GM21515 (cell line): Measurements from ENCODE around the gene NCBP2.

Experiments used
- ATAC-seq: cut with Tn5 transposase; IDR thresholded peaks from one replicate; pipeline ENCODE4 v1.9.1; 2021; ENCODE audit not compliant: unreplicated experiment

Gene NCBP2

DNA sequence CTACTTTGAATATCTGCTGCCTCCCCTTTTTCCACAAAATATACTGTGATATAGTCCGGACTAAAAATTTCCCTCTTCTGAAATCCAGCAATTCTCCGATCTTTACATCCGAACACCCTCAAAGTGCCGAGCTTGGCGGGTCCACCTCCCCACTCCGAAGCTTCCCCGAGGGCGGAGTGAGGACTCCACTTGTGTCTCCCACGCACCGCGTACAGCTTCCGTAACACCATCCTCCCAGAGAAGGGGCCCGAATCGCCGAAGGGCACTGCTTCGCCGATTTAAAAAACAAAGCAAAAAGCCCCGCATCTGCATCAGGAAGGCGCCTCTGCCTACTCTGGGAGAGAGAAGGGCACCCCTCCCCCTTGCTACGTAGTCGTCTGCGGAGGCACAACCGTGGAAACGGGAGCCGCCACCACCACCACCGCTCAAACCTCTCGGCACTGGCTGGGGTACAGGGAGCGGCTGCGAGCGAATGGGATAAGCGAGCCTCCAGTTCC, 551 bp downstream of the NCBP2 start:
- ATAC-seq = peak; percentile 27

DNA sequence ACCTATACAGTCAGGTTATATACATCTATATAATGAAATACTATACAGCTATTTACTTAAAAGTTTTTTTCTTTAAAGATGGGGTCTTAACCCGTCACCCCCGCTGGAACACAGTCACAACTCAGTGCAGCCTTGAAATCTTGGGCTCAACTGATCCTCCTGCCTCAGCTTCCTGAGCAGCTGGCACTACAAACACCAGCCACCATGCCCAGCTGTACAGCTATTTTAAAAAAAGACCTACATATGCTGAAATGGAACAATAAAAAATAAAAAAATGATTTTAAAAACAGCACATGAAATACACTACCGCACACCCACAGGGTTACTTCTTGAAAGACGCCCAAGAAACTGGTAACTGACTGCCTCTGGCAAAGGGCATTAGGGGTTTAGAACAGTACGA, 3.8 kb downstream of the NCBP2 start:
- ATAC-seq = no peak

DNA sequence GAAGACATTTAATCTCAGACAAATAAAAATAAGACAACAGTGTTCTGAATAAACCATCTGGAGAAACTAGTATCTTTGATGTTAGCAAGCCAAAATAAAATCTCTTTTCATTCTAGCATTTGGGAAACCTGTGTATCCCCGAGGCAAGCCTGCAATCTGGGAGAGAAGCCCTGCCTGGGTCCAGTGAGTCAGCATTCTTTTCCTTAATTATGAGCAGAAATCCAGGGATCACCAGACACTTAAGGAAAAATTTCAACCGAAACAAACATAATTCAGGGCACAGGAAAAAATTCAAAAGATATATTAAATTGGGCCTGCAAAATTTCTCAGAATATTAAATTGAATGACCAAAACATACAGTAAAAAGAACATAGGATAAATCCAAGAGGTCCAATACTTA, 4.2 kb downstream of the NCBP2 start:
- ATAC-seq = no peak

DNA sequence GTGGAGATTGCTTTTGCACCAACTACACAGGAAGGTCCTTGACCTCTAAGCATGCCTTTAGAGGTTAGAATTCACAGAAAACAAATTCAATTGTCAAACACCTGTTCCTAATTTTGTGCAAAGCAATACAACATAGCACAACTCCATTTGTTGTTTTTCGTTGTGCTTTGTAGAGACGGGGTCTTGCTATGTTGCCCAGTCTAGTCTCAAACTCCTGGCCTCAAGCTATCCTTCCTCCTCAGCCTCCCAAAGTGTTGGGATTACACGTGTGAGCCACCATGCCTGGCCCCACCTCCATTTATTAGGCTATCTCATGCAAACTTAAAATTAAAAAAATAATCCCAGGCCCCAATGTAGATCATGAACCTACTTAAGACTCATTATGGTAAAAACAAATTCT, 6.0 kb downstream of the NCBP2 start:
- ATAC-seq = no peak

DNA sequence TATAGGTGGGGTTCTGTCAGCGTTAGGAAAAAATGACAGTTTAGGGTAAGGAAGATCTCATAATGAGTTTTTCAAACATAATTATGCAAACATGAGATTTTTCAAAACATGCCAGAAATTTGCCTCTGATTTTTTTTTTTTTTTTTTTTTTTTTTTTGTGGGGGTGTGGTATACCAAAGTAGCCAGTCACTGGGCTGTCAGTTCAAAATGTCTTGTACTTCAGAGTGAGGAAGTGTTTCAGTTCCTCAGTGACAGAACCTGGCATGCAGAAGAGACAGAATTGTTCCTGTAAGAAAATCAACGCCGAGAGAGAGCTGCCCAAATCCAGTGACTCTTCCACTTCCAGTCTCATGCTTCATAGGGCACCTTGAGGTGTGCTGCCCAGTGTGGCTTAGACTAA, 9.7 kb downstream of the NCBP2 start:
- ATAC-seq = no peak

DNA sequence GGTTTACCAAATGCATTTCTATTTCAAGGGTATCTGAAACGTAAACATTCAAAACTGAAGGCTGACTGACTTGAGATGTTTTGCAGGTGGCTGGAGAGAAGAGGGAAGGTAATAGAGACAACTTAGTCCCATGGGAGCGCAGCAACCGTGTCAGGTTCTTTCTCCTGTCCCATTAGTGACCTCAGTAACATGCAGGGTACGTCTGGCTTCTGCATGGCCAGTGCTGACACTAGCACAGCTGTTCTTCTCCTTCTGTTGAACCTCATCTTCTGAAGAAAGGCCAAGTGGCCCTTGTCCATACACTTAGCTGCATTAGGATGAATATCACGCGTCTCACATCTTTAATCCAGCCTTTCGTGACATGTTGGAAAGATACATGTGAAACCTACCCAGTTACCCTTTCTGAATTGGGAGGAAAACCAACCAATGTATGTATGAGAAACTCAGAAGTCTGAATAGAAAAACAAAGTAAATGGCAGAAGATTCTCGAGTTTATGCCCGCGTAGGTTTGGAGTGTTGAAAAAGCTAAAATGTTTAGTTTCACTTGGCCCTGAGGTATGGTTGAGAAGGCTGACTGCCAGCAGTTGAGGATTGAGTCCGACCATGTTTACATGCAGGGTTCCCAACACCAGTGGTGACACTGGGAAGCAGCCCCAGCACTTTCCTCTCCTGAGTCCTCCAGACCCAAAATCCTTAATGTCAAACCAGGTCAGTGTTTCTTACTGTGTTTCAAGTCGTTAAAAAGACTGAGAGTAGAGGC, 10.3 kb downstream of the NCBP2 start:
- peak; percentile 55 for ATAC-seq

DNA sequence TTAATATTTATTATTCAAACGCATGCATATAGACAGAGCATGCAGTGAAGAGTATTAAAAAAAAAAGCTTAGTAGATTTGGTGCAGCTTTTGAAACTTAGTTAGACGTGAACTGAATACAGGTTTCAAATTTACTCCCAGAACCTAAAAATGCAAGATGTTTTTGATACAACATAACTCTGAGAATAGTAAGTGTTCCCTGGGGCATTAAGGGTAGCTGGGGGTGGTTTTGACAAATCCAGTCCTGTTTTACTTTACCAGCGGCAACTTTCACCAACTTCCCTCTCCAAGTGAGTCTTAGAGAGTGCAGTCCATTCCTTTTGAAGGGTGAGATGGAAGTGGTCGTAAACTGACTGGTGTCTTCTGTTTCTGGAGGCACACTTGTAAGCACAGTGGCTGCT, 11.2 kb downstream of the NCBP2 start:
- no peak for ATAC-seq

DNA sequence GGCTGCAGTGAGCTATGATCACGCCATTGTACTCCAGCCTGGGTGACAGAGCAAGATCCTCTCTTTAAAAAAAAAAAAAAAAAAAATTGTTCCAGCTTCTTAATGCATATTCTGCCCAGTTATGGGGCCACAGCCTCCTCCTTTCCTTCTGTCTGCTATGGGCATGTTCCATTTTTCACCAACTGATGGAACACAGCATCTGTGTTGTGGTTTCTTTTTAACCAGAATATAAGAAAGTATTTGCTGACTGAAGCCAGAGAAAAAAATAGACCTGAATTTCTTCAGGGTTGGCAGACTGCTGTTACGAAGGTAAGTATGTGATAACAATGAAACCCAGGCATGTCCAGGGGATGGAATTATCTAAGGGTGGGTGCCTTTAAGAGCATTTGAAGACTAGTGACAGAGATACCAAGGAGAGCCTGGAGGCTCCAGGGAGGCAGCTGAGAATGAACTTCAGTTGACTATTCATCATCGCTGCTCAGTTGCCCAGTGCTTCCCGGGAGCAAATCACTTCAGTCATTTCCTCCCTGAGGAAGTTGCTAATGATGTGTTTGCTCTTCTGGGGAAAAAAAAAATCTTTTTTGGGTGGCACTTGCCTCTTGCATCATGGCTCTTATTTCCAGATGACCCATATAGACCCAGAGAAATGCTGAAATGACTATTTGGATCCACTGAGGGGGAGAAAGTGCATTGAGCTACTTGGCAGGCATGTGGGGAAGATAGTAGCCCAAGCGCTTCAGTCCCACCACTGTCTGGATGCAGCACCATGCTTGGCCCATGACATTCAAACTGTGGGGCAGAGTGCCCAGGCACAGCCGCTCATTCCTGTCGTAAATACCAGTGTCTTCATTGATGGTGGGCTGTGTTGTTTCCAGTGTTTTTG, 14.5 kb downstream of the NCBP2 start:
- ATAC-seq = no peak

DNA sequence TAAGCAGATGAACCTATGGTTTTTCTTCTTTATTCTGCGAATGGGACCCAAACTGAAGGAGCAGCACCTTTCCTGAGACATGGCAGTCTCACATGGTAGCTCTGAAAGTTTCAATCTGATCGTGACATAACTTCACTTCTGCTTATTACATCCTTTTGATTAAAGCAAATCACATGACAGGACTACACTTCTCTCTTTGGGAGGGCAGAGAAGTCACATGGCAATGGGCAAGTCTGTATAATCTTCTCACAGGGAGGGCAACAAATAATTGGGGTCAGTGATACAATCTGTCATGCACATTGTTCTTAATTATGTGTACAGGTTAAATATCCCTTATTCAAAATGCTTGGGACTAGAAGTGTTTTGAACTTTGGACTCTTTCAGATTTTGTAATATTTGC, 21.6 kb downstream of the NCBP2 start:
- ATAC-seq = no peak

DNA sequence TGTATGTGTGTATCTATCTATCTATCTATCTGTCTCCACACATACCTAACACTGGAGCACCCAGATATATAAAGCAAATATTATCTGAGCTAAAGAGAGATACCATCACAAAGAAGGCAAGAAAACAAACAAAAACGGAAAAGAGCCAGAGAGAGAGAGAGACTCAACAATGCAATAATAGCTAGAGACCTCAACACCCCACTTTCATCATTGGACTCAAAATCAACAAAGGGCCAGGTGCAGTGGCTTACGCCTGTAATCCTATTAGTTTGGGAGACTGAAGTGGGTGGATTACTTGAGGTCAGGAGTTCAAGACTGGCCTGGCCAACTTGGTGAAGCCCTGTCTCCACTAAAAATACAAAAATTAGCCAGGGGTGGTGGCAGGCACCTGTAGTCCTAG, 23.4 kb downstream of the NCBP2 start:
- ATAC-seq = no peak

DNA sequence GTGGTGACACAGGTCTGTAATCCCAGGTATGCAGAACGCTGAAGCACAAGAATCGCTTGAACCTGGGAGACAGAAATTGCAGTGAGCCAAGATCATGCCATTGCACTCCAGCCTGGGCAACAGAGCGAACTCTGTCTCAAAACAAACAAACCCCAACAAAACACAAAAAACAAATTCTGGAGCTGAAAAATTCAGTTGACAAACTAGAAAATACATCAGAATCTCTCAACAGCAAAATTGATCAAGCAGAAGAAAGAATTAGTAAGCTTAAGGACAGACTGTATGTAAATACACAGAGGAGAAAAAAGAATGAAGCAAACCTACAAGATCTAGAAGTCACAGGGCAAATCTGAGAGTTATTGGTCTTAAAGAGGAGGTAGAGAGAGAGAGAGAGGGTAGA, 25.3 kb downstream of the NCBP2 start:
- no peak for ATAC-seq

DNA sequence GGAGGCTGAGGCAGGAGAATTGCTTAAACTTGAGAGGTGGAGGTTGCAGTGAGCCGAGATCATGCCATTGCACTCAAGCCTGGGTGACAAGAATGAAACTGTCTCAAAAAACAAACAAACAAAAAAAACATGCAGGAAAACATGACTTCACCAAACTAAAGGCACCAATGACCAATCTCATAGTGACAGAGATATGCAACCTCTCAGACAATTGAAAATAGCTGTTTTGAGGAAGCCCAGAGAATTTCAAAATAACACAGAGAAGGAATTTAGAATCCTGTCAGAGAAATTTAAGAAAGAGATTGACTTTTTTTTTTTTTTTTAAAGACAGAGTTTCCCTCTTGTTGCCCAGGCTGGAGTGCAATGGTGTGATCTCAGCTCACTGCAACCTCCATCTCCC, 26.1 kb downstream of the NCBP2 start:
- no peak for ATAC-seq

DNA sequence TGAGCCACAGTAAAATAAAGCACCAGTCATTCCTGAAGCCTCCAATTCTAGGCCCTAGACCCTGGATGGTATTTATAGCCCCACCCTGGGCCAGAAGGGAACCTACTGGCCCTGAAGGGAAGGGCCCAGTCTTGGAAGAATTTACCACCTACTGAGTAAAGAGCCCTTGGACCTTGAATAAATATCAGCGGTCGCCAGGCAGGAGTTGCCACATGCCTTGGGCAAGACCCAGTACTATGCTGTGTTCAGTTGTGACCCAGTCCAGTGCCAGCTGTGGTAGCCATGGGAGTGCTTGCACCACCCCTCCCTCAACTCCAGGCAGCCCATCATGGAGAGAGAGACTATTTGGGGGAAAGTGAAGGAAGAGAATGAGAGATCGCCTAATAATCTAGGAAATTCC, 27.0 kb downstream of the NCBP2 start:
- ATAC-seq = no peak

DNA sequence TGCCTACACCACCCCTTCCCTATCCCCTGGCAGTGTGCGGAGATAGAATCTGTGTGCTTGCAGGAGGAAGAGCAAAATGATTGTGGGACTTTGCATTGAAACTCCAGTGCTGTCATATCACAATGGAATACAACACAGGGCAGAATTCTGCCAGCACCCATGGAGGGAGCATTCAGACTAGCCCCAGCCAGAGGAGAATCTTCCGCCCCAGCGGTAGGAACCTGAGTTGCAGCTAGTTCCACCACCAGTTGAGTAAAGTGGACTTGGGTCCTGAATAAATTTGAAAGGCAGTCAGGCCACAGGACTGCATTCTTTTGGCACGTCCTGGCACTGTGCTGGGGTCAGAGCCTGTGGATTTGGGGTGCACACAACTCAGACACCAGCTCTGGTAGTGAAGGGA, 27.5 kb downstream of the NCBP2 start:
- no peak for ATAC-seq

DNA sequence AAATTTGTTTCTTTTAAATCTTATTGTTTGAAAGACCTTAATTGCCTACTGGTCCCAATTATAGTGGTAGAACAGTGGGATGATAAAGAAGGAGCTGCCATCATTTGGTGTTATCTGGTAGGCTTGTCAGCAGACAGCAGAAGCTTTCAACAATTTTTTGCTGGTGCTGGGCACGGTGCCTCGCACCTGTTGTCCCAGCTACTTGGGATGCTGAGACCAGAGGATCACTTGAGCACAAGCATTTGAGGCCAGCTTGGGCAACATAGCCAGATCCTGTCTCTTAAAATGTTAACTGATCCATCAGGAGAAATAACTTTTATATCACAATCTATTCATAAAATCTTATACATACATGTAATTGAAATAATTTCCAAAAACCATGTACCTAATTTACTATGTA, 38.6 kb downstream of the NCBP2 start:
- no peak for ATAC-seq

DNA sequence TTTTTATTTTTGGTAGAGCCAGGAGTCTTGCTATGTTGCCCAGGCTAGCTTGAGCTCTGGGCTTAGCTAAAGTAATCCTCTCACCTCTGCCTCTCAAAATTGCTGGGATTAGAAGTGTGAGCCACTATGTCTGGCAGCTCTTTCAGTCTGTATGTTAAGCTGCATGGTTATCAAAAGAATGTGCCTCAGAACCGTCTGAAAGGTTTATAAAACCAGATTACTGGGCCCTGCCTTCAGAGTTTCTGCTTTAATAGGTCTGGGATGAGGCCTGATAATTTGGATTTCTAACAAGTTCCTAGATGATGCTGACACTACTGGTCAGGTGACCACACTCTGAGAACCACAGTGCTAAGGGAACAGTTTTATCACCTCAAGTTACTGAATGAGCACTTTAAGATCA, 40.0 kb downstream of the NCBP2 start:
- no peak for ATAC-seq

DNA sequence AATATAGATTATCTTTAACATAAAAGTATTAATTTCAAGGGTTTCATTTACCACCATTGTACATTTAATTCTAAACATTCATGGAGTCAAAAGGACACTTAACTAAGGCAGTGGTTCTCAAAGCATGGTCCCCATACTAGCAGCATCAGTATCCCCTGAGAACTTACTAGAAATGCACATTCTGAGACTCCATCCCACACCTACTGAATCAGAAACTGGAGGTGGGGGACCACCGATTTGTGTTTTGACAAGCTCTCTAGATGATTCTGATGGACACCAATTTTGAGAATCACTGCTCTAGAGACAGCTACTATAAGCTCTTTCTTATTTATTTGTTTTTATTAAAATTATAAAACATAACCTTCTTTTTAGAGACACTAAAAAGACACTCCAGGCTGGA, 40.6 kb downstream of the NCBP2 start:
- ATAC-seq = no peak

DNA sequence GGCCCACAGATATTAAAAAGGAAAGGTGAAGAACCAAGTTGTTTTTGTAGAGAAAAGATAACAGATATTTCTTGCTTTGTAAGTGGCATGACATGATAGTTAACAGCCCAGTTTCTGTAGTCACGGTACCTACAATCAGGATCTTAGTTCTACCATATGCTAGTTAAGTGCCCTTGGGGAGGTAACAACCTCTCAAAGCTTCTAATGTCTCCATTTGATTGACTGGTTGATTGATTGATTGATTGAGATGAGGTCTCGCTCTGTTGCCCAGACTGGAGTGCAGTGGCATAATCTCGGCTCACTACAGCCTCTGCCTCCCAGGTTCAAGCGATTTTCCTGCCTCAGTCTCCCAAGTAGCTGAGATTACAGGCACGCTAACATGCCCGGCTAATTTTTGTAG, 46.1 kb downstream of the NCBP2 start:
- ATAC-seq = no peak

DNA sequence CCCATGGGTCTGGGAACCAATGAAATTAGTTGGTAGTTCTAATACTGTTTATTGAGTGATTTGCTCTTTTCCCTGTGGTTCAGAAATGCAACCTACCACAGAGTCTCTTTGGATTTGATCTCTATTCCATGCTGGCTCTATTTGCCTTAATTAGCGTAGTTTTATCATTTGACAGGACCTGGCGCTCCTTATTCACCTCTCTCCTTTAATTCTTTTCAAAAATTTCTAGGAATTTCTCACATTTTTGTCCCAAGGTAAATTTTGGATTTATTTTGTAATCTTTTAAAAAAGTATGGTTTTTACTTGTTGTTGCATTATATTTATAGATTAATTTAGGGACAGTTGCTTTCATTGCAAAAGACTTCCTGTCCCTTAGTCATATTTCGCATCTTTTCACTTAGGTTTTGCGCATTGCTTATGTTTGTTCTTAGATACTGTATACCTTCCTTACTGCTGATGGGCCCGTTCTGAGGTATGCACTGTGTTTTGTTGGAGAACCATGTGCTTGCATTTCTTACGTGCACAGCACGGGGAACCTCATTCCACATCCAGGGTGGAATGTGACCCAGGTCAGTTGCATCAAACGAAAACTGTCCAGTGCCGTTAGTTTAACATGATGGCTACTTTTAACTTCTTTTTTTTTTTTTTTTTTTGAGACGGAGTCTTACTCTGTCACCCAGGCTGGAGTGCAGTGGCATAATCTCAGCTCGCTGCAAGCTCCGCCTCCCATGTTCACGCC, 47.6 kb downstream of the NCBP2 start:
- ATAC-seq = no peak

DNA sequence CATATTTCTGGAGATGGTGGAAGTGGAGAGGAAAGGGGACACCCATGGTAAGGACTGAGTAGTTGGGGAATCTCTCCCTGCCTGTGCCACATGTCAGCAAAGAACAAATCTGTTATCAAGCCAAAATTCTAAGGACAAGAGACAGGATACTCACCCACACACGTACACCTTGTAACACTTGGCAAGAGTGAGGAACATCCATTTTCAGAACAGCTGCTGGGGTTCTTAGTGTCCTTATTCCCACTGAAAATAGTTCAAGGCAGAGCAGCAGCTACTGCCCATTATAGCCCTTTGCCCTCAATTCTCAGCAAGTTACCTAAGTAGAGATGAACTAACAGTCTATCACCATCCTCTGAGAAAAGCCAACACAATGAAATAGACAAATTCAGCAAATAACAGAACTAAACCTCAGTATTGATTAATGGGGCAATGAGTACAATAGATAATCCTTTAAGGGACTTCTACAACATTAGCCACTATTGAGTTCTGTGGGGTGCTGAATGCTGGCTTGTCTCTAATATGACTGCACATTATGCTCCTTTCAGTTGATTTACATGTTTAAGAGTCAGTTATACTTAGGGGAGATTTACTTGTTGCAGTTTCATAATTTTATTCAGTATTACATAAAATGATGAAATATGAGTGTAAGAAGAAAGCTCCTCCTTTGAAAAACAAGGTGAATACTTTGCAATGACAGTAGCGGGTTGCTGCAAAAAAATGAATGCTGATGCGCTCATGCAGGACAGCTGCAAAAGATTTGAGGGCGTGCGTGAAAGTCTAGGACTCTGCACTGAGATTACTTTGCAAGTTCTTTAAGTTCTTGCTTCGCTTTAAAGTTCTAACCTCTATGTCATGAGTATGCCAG, 52.3 kb downstream of the NCBP2 start:
- ATAC-seq = no peak

DNA sequence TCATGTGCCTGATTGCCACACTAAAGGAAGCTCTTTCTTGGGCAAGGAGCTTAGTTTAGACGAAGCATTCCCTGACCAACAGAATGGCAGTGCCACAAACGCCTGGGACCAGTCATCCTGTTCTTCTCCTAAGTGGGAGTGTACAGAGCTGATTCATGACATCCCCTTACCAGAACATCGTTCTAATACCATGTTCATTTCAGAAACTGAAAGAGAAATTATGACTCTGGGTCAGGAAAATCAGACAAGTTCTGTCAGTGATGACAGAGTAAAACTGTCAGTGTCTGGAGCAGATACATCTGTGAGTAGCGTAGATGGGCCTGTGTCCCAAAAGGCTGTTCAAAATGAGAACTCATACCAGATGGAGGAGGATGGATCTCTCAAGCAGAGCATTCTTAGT, 56.2 kb downstream of the NCBP2 start:
- ATAC-seq = no peak
